HG03280 (cell line): ENCODE results near the gene ZBTB4.

Experiments
- ATAC-seq: cut with Tn5 transposase; IDR thresholded peaks from one replicate; pipeline ENCODE4 v1.9.1; 2021; ENCODE audit warnings: mild to moderate bottlenecking, moderate library complexity; ENCODE audit not compliant: unreplicated experiment

Gene ZBTB4

DNA sequence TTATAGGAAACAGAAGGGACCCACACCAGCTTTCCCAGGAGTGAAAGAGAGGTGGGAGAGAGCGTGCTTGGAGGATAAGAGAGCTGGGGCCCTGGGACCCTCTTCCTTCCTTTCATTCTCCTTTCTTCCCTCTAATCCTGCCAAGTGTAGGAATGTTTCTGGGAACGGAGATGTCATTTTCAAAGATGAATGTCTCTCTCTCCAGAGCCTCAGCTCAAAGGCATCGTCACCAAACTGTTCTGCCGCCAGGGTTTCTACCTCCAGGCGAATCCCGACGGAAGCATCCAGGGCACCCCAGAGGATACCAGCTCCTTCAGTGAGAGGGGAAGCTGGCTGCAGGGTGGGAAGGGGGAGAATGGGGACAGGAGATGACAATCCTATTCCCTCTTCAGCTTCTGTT, 38.2 kb downstream of the ZBTB4 start:
- ATAC-seq, result no peak

DNA sequence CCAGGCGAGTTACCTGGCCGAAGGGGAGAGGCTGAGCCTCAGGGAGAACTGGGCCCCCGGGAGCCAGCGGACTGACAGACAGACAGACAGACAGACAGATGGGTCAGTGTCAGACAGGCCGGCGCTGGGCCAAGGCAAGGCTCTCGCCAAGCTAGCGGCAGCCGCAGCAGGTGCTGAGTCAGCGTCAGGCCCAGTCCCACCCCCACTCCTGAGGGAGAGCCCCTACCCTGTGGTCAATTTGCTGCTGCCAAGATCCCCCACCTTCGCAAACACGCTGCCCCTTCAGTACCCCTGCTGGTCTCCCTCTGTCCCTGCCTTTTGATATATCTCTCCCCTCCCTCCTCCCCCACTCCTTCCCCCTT, 38.6 kb downstream of the ZBTB4 start:
- no peak for ATAC-seq

DNA sequence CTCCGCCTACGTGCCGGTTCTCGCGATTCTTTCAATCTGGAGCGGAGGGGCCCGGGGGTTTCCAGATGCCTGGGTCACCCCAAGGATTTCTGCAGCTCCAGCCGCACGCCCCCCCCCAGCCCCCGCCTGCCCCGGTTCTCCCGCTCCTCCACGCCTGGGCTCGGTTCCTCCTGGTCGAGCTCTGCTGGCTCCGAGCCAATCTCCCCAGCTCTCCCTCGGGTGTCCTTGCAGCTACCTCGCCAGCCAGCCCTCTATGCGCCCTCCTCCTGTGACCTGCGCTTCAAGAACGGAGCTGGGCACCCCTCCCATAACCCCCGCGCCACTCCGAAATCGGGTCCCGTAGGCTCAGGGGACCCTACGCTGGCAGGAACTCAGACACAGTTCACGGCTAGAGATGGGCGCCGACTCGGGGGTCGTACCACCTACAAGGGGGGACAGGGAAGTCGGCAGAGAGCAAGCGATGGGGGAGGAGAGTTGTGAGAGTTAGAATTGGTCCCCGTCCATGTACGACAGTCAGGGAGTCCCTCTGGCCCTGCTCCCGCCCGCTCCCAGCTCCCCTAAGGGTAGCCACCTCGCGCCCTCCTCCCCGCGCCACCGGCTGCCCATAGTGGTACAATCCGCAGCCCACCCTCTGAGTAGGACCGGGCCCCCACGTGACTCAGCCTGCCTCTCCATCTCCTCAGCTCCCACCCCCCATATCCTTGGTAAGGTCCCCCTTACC, 39.2 kb downstream of the ZBTB4 start:
- ATAC-seq, result no peak

DNA sequence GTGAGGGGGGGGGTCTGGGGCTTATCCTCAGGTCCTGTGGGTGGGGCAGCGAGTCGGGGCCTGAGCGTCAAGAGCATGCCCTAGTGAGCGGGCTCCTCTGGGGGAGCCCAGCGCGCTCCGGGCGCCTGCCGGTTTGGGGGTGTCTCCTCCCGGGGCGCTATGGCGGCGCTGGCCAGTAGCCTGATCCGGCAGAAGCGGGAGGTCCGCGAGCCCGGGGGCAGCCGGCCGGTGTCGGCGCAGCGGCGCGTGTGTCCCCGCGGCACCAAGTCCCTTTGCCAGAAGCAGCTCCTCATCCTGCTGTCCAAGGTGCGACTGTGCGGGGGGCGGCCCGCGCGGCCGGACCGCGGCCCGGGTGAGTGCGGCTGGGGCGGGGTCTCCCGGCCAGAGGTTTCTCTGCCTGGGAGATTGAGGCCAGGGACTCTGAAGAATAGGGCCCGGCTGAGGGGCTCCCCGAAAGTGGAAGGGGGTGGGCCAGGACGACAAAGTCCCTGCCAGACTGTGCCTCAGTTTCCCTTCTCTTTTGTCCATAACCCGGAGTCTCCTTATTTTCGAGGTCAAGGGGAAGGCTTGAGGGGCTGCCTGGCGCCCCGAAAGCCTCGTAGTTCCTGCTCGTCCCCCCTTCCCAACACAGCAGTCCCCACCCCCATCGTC, 39.8 kb downstream of the ZBTB4 start, which contains the start of gene FGF11:
FGF11 (plus strand) TSS at position 51 of the 651 bp plus-strand sequence; CDS start at position 160, 109 bp downstream.
- ATAC-seq, result no peak

DNA sequence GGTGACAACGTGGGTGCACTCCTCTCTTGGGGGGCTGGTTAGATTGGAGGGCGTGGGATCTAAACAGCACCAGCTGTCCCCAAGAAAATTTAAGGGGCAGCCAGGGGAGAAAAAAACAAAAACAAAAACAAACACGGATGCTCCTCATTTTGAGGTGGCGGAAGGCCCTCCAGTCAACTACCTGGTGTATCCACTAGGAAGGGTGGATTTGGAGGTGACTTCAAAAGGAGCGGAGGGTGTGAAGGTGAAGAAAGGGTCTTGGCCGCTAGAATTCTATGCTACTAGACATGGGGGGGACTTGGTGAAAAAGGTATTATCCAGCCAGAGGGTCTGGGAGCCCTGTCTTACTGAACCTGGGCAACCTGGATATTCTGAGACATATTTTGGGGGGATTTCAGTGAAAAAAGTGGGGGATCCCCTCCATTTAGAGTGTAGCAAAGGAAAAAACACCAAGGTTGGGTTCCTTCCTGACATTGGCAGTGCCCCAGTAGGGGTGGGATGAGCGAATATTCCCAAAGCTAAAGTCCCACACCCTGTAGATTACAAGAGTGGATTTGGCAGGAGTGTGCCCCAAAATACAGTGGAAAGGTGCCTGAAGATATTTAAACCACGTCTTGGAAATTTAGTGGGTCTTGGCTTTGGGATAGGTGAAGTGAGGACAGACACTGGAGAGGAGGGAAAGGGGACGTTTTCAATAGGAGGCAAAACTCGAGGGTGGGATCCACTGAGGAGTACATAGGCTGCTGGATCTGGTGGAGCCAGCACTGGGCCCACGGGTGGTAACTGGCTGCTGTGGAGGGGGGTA, 40.6 kb downstream of the ZBTB4 start:
- no peak for ATAC-seq

DNA sequence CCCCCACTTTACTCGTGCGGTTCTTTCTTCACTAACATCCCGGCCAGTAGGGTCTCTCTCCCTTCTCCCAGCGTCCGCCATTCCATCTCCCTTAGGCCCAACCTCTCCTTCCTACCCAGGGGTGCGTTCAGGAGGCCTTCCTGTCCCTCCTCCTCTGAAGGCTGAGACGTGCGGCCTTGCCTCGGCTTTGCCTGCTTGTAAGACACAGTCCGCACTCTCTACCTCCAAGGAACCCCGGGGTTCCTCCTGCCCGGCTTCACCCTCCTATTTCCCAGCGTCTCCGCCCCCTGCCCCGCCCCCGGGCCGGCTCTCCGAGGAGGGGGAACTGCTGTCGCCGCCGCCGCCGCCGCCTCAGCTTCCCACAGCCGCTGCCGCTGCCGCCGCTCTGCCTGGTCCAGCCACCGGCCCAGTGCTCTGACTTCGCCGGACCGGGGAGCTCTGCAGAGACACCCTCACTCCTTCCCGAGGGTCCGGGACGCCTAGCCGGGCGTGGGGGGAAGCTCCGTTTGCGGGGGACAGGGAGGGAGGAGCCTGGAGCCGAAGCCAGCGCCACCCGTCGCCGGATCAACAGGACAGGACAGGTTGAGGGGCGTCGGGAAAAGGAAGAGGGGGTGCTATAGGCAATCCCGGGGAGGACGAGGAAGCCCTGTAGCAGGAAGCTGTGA, 41.3 kb downstream of the ZBTB4 start:
- no peak for ATAC-seq

DNA sequence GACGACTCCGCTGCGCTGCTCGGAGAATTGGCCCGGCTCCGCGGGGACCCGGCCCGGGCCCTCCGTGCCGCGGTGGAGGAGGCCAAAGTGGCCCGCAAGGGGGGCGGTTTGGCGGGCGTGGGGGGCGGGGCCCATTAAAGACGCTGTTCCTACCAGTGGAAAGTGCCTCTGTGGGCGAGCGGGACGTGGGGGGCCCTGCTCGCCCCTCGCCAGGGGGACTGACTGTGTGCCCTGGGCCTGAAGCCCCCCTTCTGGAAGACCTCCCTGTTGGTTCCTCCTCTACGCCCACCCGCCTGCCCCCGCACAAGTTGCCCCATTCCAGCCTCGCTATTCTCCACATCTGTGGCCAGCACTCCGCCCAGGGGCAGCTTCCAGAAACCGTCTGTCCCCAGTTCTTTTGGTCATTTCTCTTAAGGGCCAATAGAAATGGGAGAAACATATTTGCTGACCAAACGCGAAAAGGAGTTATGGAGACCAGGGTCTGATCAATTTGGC, 42.0 kb downstream of the ZBTB4 start:
- ATAC-seq, result no peak

DNA sequence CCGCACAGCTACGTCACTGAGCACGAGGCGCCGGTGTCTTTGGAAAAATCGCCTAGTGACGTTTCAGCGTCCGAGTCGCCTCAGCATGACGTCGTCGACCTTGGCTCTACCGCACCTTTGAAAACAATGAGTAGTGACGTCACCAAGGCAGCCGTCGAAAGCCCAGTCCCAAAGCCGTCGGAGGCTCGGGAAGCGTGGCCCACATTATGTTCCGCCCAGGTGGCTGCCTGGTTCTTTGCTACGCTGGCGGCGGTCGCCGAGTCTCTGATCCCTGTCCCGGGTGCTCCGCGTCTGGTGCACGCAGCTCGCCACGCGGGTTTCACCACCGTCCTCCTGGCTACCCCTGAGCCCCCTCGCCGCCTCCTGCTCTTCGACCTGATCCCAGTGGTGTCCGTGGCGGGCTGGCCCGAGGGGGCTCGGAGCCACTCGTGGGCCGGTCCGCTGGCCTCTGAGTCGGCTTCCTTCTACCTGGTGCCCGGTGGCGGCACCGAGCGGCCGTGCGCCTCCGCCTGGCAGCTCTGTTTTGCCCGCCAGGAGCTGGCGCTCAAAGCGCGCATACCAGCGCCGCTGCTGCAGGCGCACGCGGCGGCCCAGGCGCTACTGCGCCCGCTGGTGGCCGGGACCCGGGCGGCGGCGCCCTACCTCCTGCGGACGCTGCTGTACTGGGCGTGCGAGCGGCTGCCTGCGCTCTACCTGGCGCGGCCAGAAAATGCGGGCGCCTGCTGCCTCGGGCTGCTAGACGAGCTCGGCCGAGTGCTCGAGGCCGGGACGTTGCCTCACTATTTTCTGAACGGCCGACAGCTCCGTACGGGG, 42.7 kb downstream of the ZBTB4 start:
- no peak for ATAC-seq

DNA sequence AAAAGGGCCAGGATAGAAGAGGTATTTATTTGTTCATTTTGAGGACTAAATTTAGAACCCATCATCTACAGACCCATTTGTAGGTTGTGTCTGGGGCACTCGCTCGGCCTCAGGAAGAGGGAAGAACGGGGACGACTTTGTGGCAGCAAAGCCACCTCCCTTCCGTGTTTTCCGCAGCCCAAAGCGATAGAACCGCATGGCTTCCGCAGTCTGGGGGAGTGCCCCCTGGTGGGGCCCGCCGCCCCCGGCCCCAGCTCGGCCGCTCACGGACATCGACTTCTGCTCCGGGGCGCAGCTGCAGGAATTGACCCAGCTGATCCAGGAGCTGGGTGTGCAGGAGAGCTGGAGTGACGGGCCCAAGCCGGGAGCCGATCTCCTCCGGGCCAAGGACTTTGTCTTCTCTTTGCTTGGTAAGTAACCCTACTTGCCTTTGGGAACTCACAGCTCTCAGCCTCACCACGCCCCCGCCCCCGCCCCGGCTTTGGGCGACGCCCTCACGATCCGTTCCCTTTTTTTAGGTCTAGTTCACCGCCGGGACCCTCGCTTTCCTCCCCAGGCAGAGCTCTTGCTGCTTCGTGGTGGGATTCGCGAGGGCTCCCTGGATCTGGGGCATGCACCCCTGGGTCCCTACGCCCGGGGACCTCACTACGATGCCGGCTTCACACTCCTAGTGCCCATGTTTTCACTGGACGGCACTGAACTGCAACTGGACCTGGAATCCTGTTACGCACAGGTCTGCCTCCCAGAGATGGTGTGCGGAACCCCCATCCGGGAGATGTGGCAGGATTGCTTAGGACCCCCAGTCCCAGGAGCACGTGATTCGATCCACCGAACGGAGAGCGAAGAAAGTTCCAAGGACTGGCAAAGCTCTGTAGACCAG, 43.5 kb downstream of the ZBTB4 start:
- peak; percentile 17 for ATAC-seq

DNA sequence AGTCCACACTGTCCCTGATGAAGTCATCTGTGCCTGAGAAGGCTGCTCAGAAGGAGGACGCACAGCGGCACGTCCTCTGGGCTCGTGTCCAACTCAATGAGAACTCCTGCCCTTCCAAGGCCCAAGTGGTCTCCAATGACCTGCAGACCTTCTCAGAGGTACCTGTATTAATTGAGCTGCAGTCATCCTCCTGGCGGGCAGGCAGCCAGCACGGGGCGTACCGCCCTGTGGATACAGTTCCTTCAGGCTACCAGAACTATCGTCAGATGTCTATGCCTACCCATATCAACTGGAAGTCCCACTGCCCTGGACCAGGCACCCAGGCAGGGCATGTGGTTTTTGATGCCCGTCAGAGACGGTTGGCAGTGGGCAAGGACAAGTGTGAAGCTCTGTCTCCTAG, 47.1 kb downstream of the ZBTB4 start:
- ATAC-seq, result no peak

DNA sequence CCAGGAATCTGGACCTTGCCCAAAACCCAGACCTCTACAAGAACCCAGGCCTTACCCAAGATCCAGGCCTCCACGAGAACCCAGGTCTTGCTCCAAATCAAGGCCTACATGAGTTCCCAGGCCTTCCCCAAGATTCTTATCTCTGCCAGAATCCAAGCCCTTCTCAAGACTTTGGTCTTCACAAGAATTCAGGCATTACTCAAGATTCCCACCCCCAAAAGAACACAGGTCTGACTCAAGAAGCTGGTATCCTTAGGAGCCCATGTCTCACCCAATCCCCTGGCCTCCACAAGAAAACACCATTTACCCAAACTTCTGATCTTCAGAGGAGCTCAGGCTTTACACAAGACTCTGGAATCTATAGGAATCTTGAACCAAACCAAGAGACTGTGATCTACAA, 48.2 kb downstream of the ZBTB4 start:
- no peak for ATAC-seq

DNA sequence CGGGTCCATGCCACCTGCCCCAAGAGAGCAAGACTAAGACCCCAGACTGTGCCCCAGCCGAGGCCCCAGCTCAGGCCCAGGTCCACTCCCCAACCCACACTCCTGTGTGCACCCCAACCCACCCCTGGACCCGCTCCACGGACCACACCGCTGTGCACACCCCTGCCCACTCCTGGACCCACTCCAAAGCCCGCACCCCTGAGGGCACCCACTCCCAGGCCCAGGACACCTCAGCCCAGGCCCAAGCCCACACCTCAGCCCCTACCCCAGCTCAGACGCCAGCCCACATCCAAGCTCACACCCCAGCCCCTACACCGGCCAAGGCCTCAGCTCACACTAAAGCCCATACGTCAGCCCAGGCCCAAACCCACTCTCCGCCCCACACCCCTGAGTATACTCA, 49.7 kb downstream of the ZBTB4 start:
- no peak for ATAC-seq

DNA sequence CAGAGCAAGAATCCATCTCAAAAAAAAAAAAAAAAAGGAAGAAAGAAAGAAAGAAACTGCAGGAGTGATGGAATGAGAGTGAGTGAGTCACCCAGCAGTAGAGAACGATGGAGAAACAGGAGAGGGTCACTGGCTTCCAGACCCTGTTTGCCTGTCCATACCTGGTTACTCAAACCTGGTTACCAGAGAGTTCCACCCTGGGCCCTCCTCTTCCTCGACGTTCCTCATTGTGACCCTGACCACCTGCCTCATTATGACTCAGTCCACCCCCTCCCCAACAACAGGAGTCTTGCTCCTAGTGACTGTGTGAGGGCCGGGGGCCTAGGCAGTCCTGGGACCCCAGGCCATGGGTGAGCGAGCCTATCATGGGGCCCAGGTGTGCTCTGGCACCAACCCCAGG, 50.9 kb downstream of the ZBTB4 start, which contains the start of gene SPEM3:
SPEM3 (plus strand) TSS at position 301 of the 400 bp plus-strand sequence; CDS start at position 347, 46 bp downstream.
- ATAC-seq, result no peak

DNA sequence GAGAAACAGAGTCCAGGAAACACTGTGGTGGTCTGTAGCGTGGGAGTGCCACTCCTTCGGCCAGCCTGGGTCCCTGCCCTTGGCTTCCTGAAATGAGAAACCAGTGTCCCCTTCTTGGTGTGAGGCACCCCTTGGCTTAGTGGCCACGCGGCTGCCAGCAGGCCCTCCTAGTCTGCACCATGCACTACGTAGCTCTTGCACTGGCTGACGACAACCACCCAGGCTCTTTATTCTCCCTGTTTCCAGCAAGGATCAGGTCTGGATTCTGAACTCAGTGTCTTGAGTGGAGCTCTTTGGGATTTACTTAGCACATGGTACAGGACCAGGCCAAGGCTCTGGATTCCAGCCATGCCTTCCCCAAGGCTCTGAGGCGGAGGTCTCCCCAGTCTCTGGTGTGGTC, 51.9 kb downstream of the ZBTB4 start:
- ATAC-seq, result no peak

DNA sequence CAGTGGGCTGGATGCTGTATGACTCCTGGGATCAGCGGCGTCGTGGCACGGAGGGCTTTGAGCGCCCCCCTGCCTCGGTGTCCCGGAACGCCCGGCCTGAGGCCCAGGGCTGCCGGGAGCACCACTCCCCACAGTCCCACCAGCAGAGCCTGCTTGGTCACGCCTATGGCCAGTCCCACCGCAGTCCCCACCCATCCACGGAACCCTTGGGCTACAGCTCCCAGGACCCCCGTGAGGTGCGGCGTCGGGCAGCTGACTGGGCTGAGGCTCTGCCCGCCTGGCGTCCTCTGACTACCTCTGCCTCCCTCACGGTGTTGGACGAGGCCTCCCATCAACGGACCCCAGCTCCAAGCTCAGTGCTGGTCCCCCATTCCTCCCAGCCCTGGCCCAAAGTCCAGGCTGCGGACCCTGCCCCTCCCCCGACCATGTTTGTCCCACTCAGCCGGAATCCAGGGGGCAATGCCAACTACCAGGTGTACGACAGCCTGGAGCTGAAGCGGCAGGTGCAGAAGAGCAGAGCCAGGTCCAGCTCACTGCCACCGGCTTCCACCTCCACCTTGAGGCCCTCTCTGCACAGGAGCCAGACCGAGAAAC, 52.4 kb downstream of the ZBTB4 start:
- no peak for ATAC-seq

DNA sequence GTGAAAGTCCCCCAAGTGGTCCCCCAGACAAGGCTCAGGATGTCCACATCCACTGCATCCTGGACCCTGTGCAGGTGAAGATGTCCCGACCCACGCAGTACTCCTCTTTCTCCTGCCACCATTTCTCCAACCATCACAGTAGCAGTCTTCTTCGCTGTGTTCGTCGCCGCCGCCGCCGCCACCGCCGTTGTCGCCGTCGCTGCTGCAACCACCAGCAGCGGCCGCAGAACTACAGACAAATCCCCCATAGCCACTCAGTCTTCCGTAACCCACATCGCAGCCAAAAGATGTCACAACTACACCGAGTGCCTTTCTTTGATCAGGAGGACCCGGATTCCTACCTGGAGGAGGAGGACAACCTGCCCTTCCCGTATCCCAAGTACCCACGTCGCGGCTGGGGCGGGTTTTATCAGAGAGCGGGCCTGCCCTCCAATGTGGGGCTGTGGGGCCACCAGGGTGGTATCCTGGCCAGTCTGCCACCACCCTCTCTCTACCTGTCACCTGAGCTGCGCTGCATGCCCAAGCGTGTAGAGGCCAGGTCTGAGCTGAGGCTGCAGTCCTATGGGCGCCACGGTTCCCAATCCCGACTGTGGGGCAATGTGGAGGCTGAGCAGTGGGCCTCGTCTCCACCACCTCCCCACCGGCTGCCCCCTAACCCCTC, 53.1 kb downstream of the ZBTB4 start:
- ATAC-seq, result no peak

DNA sequence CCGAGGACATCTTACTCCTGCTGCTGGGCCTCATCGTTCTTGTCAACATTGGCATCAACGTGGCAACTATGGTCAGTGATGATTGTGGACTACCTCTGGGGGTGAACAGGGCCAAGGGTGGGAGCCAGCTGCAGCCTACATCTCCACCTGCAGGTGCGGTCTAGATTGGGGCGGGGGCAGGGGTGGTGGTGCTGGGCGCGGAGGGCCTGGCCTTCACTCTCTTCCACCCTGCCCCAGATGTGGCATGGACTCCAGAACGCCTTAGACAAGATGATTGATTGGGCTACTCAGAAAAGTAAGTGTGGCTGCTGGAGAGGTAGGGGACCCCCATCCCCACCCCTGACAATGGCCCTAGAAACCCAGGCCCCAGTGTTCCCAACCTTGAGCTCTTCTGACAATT, 53.7 kb downstream of the ZBTB4 start:
- ATAC-seq, result no peak

DNA sequence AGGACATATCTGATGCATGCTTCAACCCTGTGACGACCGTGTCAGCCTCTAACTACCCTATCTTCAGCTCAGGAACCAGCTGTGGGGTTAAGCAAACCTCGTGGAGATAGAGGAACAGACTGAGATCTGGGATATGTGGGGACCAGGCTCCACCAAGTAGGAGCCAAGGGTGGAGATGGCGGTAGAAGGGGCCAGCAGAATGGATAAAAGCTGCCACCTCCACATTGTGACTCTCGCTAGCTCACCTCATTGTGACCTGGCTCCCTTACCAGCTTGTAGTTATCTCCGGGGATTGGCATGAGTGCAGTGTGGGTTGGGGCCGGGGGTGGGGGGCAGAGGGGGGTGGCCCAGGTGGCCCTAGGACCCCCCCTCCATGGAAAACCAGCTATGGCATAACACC, 54.1 kb downstream of the ZBTB4 start, which contains the start of gene SPEM2:
SPEM2 (plus strand) TSS at position 301 of the 400 bp plus-strand sequence; CDS start at position 374, 73 bp downstream.
- ATAC-seq, result no peak
